SK-N-SH (cell line): Measurements from ENCODE around the gene SLC4A2.
"Not testable (repeated sequence)": the region's sequence is repeated elsewhere in the genome, so short reads cannot be mapped to it uniquely, and the experiment has no call there.

ENCODE experiments used
- GATA2 ChIP-seq: sonication (generic); formaldehyde crosslinking; IDR thresholded peaks from 2 replicates; pipeline ENCODE4 v1.5.0; 2020; ENCODE audit warnings: mild to moderate bottlenecking, missing genetic modification reagents
- SIN3A ChIP-seq: IDR thresholded peaks from 2 replicates; pipeline ENCODE4 v1.6.1; 2012; ENCODE audit warnings: low read depth, mild to moderate bottlenecking, low read length, moderate library complexity, borderline replicate concordance

- not testable (repeated sequence) for TF ChIP-seq GATA2 (CRISPR knock-in tag); SIN3A
These were observed 32.3 kb upstream of the SLC4A2 start for GRCh38 chr7:151026771-151027727.
